HG02798 (cell line): ENCODE results near the gene CLEC16A.
"Not testable (repeated sequence)": the region's sequence is repeated elsewhere in the genome, so short reads cannot be mapped to it uniquely, and the experiment has no call there.

ENCODE experiments used
- ATAC-seq: cut with Tn5 transposase; IDR thresholded peaks from one replicate; pipeline ENCODE4 v1.9.1; 2021; ENCODE audit warnings: mild to moderate bottlenecking; ENCODE audit not compliant: unreplicated experiment, poor library complexity

Gene CLEC16A

DNA sequence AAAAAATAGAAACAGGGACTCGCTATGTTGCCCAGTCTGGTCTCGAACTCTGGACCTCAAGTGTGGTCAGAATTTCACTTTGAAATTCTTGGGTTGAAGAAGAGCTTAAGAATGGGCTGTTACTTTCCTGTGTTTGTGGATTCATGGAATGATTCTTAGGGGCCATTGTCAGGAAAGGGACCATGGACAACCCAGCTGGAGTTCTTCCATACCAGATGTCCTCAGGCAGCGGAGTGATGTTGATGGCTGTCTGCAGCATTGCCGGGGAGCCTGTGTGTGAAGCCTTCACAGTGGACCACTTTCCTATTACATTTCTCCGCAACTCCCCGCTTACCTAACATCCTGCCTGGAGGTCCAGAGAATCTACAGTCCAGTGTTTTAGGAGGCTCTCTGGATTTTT lies 145.9 kb downstream of the CLEC16A start:
- ATAC-seq = no peak

GRCh38 chr16:11091021-11091785 lies 146.8 kb downstream of the CLEC16A start:
- ATAC-seq = no peak

GRCh38 chr16:11092788-11093571 lies 148.6 kb downstream of the CLEC16A start:
- ATAC-seq = no peak

GRCh38 chr16:11093572-11094074 lies 149.3 kb downstream of the CLEC16A start:
- peak; percentile 13 for ATAC-seq

DNA sequence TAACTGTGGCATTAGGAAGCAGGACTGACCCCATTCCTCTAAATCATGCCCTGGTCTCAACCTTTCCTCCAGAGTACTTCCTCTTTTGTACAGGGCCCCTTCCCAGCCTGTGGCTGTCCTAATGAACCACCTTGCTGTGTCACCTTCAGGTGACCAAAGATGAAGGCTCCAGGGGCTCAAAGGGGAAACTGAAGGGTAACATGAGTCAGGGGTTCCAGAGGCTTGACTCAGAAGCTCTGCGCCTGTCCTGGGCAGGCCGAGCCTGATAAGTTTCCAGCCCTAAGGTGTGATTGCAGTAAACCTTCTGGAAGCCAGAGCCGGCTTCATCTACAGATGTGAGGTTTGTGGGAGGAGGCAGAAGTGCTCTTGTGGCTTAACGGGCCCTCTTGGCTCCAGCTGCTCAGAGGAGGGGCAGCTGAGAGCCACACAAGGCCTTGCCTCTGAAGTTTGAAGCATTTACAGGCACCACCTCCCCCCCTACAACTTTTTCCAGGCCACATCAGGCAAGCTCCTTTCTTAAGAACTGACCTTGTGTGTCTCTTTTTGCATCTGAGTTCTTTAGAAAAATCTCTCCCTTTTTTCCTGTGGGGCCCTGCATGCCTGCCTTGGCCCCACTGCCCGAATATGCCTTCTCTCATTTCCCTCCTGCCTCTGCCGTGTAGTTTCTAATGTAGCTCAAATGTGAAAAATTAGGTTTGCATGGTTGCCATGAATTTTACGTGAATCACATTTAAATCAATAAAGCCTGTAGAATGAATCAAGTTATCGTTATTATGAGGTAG lies 149.9 kb downstream of the CLEC16A start:
- ATAC-seq = peak; percentile 79

- ATAC-seq = no peak
Observed at GRCh38 chr16:11094857-11095565, 150.6 kb downstream of the CLEC16A start.

DNA sequence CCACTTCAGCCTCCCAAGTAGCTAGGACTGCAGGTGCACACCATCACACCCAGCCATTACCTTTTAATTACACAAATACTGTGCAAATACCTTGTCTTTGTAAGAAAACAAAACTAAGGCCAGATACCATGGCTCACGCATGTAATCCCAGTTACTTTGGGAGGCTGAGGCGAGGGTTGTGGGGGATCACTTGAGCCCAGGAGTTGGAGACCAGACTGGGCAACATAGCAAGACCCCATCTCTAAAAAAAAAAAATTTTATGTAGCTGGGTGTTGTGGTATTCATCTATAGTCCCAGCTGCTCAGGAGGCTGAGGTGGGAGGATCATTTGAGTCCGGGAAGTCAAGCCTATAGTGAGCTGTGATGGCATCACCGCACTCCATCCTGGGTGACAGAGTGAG lies 151.6 kb downstream of the CLEC16A start:
- no peak for ATAC-seq

- ATAC-seq = no peak
Observed at GRCh38 chr16:11097094-11097786, 152.9 kb downstream of the CLEC16A start.

- no peak for ATAC-seq
Observed at GRCh38 chr16:11097787-11098167, 153.4 kb downstream of the CLEC16A start.

GRCh38 chr16:11098601-11099390 lies 154.4 kb downstream of the CLEC16A start:
- no peak for ATAC-seq

DNA sequence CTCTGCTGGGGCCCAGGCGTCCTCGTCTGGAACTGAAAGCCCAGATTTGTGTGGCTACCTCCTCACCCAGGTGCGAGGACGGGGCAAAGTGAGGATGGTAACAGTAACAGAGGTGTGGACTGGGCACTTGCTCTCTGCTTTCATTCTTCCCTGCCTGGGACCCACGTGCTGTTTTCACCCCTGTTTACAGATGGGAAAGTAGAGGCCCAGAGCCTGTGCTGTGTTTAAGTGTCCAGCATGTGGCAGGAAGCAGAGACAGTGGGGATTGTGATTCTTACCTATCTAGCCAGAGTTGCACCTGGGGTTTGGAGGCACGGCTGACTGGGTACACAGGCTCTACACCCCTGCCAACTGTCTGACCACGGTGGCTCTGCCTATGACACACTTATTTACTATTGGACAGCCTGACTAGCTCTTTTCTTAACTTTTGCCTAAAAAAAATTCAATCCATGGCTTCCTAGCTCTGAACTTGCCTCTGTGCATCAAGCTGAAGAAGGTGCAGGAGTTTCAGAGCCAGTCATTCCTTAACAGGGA lies 155.4 kb downstream of the CLEC16A start:
- ATAC-seq = peak; percentile 24

- peak; percentile 50 for ATAC-seq
Observed at GRCh38 chr16:11100239-11100750, 155.9 kb downstream of the CLEC16A start.

DNA sequence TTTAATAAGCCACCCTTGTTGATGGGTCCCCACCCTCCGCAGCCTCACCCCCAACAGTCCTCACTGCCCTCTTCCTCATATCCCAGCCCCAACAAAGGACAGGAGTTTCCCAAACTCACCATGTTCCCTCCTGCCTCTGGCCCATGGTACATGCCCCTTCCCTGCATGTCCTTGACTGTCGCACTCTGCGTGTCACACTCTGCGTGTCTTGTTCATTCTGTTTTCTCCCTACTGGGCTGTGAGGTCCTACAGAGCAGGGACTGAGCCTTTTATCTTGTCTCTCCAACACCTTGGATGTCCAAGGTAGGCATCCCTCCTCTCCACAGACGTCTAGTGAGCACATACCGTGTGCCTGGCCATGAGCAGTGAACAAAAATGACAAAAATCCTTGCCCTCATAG lies 156.9 kb downstream of the CLEC16A start:
- ATAC-seq = no peak

DNA sequence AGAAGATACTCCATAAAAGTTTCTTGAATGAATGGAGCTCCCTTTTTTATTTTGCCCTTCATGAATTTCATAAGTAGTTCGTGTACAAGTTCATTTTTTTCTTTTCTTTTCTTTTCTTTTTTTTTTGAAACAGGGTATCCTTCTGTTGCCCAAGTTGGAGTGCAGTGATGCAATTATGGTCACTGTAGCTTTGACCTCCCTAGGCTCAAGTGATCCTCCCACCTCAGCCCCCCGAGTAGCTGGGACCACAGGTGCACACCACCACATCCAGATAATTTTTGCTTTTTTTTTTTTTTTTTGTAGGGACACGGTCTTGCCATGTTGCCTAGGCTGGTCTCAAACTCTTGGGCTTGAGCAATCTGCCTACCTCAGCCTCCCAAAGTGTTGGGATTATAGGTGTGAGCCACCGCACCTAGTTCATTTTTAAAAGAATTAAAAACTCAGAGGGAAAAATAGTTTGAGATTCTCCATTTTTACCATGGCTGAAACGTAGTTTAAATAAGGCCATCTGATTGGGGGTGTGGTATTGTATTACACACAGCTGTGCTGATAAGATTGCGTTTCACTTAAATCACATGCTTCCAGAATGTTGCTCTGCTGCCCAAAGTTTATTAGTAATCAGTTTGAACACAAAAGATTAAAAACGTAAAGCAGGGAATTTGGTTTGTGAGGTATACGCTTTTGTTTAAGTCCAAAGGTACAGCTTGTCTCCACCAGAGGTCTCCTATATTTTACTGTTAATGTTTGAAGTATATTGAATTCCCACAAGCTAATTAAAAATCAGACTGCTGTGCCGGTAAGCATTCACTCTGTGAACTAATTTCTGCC lies 157.5 kb downstream of the CLEC16A start:
- no peak for ATAC-seq

GRCh38 chr16:11102523-11102898 lies 158.1 kb downstream of the CLEC16A start:
- no peak for ATAC-seq

DNA sequence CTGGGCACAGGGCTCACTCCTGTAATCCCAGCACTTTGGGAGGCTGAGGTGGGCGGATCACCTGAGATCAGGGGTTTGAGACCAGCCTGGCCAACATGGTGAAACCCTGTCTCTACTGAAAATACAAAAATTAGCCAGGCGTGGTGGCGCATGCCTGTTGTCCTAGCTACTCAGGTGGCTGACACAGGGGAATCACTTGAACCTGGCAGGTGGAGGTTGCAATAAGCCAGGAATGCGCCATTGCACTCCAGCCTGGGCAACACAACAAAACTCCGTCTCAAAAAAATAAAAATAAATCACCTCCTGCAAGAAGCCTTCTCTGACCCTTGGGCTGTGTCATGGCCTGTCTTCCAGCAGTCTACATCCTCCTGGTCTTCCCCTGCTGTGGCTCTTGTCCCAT lies 158.9 kb downstream of the CLEC16A start:
- not testable (repeated sequence) for ATAC-seq
